ENCODE measurements around the gene ATP2A2. TPM values are rescaled to one million over a fixed set of nuclear protein-coding genes. Genes with fewer than 3 reads are reported as not detected.

The ATP2A2 gene
- 127 and 154 TPM in 2 replicates for total RNA-seq (2021)
- Bru-seq, nascent RNA = percentile 95 among the genes with signal in this experiment
- BruChase-seq, experiment 1, labeled RNA remaining after a 2-hour chase = percentile 94 among the genes with signal in this experiment
- BruChase-seq, experiment 2, labeled RNA remaining after a 6-hour chase = percentile 96 among the genes with signal in this experiment
- long read RNA-seq, full-length matches to known transcripts = 2 of 17 reads
- long read RNA-seq, partial matches to known transcripts = 8 of 17 reads
- long read RNA-seq, other reads (novel, unspliced or antisense) = 7 of 17 reads

GRCh38 chr12:110280779-110281548 is at the start of gene ATP2A2:
Gene ATP2A2, plus strand, starts transcription at chr12:110281247. Its CDS starts 543 bp downstream, at chr12:110281790.
- Histone ChIP-seq H3K79me2 (ENCODE audit: low read depth) (peaks cover 45% of the 10 kb centered on the region), H3K4me1 (replicated peaks; ENCODE audit: insufficient read depth) (peaks cover 33% of the 10 kb centered on the region), H3K4me2 (peak within 1 kb of the TSS; percentile 98), H3K9me3 (ENCODE audit: insufficient read depth, low read depth) (no peaks in the 10 kb centered on the region), H3K27ac (peak within 1 kb of the TSS; percentile 85), H3F3A (ENCODE audit: insufficient read depth, low read depth) (peaks cover 23% of the 10 kb centered on the region), H3K36me3 (ENCODE audit: low read depth) (peaks cover 33% of the 10 kb centered on the region), H4K20me1 (ENCODE audit: insufficient read depth) (peaks cover 37% of the 10 kb centered on the region), H3K4me3 (peak within 1 kb of the TSS; percentile 96), H3K9me2 (ENCODE audit: insufficient read depth) (no peaks in the 10 kb centered on the region), H2AFZ (peak within 1 kb of the TSS; percentile 95), H3K27me3 (ENCODE audit: insufficient read depth, low read depth) (no peaks in the 10 kb centered on the region)
- peak; percentile 64 to 90 for DNase-seq
- POLR2A ChIA-PET (ENCODE audit: unreplicated experiment) = interaction anchor here (0.6 to 1.3 kb wide), 6 partner anchors 33 to 136 kb away, joined by 3 to 7 read pairs (median 4); no protein-coding TSS in a partner anchor
- intact Hi-C loops (cut with micrococcal nuclease; ENCODE audit: unreplicated experiment) = loop anchor here (1.0 to 2.0 kb wide), 3 partner anchors 11 to 57 kb away; no protein-coding TSS in a partner anchor
- CTCF ChIA-PET = interaction anchor here (1.0 kb wide), 1 partner anchor 57 kb away, joined by 3 read pairs; no protein-coding TSS in a partner anchor
- TF ChIP-seq, protein P1, sequence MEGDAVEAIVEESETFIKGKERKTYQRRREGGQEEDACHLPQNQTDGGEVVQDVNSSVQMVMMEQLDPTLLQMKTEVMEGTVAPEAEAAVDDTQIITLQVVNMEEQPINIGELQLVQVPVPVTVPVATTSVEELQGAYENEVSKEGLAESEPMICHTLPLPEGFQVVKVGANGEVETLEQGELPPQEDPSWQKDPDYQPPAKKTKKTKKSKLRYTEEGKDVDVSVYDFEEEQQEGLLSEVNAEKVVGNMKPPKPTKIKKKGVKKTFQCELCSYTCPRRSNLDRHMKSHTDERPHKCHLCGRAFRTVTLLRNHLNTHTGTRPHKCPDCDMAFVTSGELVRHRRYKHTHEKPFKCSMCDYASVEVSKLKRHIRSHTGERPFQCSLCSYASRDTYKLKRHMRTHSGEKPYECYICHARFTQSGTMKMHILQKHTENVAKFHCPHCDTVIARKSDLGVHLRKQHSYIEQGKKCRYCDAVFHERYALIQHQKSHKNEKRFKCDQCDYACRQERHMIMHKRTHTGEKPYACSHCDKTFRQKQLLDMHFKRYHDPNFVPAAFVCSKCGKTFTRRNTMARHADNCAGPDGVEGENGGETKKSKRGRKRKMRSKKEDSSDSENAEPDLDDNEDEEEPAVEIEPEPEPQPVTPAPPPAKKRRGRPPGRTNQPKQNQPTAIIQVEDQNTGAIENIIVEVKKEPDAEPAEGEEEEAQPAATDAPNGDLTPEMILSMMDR (conservative IDR thresholded peaks at IDR 0.05) = no peak
- no peak for TF ChIP-seq EZH2 (IDR thresholded peaks at IDR 0.05; ENCODE audit: low read depth)
- no TSS peak for BruUV-seq (replicated peaks)

- BruUV-seq (replicated peaks) = no TSS peak
- Histone ChIP-seq H4K20me1 (ENCODE audit: insufficient read depth) (no peaks in the 10 kb centered on the region), H3K4me1 (replicated peaks; ENCODE audit: insufficient read depth) (peaks cover 13% of the 10 kb centered on the region), H3K4me2 (no peak overlapping the region), H2AFZ (no peak overlapping the region), H3K79me2 (ENCODE audit: low read depth) (no peaks in the 10 kb centered on the region), H3F3A (ENCODE audit: insufficient read depth, low read depth) (peaks cover 4% of the 10 kb centered on the region; the same call in 1 of the 2 replicates), H3K9me2 (ENCODE audit: insufficient read depth) (no peaks in the 10 kb centered on the region), H3K4me3 (no peak overlapping the region), H3K9me3 (ENCODE audit: insufficient read depth, low read depth) (no peaks in the 10 kb centered on the region), H3K27me3 (ENCODE audit: insufficient read depth, low read depth) (no peaks in the 10 kb centered on the region), H3K27ac (no peak overlapping the region), H3K36me3 (ENCODE audit: low read depth) (no peaks in the 10 kb centered on the region)
- TF ChIP-seq EZH2 (IDR thresholded peaks at IDR 0.05; ENCODE audit: low read depth) = no peak
- TF ChIP-seq, protein P1 (conservative IDR thresholded peaks at IDR 0.05) = no peak
- CTCF ChIA-PET = interaction anchor here (0.5 kb wide), 1 partner anchor 18 kb away, joined by 3 read pairs; no protein-coding TSS in a partner anchor
- no peak for DNase-seq
- intact Hi-C loops (cut with micrococcal nuclease; ENCODE audit: unreplicated experiment) = no loop called here
- POLR2A ChIA-PET (ENCODE audit: unreplicated experiment) = no interaction called here
Measured at GRCh38 chr12:110233212-110233903, 47.7 kb upstream of the ATP2A2 start.

GRCh38 chr12:110234331-110234751 is 46.7 kb upstream of the ATP2A2 start:
- Histone ChIP-seq H3K4me1 (replicated peaks; ENCODE audit: insufficient read depth) (peaks cover 13% of the 10 kb centered on the region), H3K9me3 (ENCODE audit: insufficient read depth, low read depth) (no peaks in the 10 kb centered on the region), H3K79me2 (ENCODE audit: low read depth) (no peaks in the 10 kb centered on the region), H3K9me2 (ENCODE audit: insufficient read depth) (no peaks in the 10 kb centered on the region), H4K20me1 (ENCODE audit: insufficient read depth) (no peaks in the 10 kb centered on the region), H3K27ac (peak overlapping the region; percentile 37), H3K27me3 (ENCODE audit: insufficient read depth, low read depth) (no peaks in the 10 kb centered on the region), H3K36me3 (ENCODE audit: low read depth) (no peaks in the 10 kb centered on the region), H3K4me2 (0 out of 2 replicates have a peak overlapping the region, but pooled peaks have one; percentile 7), H2AFZ (no peak overlapping the region), H3F3A (ENCODE audit: insufficient read depth, low read depth) (peaks cover 4% of the 10 kb centered on the region; the same call in 1 of the 2 replicates), H3K4me3 (no peak overlapping the region)
- no TSS peak for BruUV-seq (replicated peaks)
- DNase-seq = no peak
- intact Hi-C loops (cut with micrococcal nuclease; ENCODE audit: unreplicated experiment) = no loop called here
- CTCF ChIA-PET = interaction anchor here (0.5 kb wide), 1 partner anchor 110 kb away, joined by 3 read pairs; the partner anchor contains the start of gene IFT81
- no peak for TF ChIP-seq EZH2 (IDR thresholded peaks at IDR 0.05; ENCODE audit: low read depth)
- TF ChIP-seq, protein P1 (conservative IDR thresholded peaks at IDR 0.05) = no peak
- POLR2A ChIA-PET (ENCODE audit: unreplicated experiment) = interaction anchor here (0.6 kb wide), 1 partner anchor 350 kb away, joined by 3 read pairs; no protein-coding TSS in a partner anchor

All from PC-9 (cell line).